Adrenal gland (tissue), 12 donors: Measurements from ENCODE around the gene KICS2. TPM values are rescaled to one million over a fixed set of nuclear protein-coding genes. Genes with fewer than 3 reads are reported as not detected.

Source experiments
- DNase-seq, 7 donors: peaks; one replicate each; pipeline ENCODE4 v3.0.0-alpha.2; 2019 to 2020
- H3K27ac ChIP-seq, 5 donors: fragments of 200-600 bp; sonication (generic) in 4 of 5; 1 replicate in 3 of 5; 2 replicates in 2 of 5; pipeline versions ENCODE4 v1.5.1 to v1.8.0; 2016 to 2020; ENCODE audit warnings: mild to moderate bottlenecking in 1 of 5
- H3K27me3 ChIP-seq: fragments of 200-600 bp; 2 replicates; pipeline ENCODE4 v1.8.0; 2021
- H3K36me3 ChIP-seq, 2 donors: fragments of 200-600 bp; replicated peaks in 1 of 2; 1 replicate in 1 of 2; 2 replicates in 1 of 2; pipeline versions ENCODE4 v1.5.1 to v1.8.0; 2018 to 2022
- H3K4me1 ChIP-seq, 2 donors: fragments of 200-600 bp; replicated peaks in 1 of 2; 1 replicate in 1 of 2; 2 replicates in 1 of 2; pipeline versions ENCODE4 v1.5.1 to v1.8.0; 2018 to 2021
- H3K4me3 ChIP-seq, 4 donors: fragments of 200-600 bp; sonication (generic) in 3 of 4; one replicate each; pipeline ENCODE4 v1.5.1; 2016 to 2018
- H3K9me3 ChIP-seq, 3 donors: fragments of 200-600 bp; sonication (generic) in 1 of 3; replicated peaks in 1 of 3; 1 replicate in 2 of 3; 2 replicates in 1 of 3; pipeline versions ENCODE4 v1.5.1 to v1.8.0; 2016 to 2021
- POLR2A ChIP-seq, 2 donors: fragments of 450-650 bp; IDR thresholded peaks; one replicate each; pipeline ENCODE4 v1.6.1; 2017; ENCODE audit warnings: antibody characterized with exemption in 2 of 2, mild to moderate bottlenecking in 2 of 2, moderate library complexity in 1 of 2
- whole genome bisulfite sequencing, 4 donors: extraction: QIAGEN DNeasy Blood & Tissue Kit in 2 of 4; methylation state at CpG; one replicate each; pipeline versions ENCODE4 v1.1.5 to v1.1.7; 2013 to 2017; 5-methylcytosine and 5-hydroxymethylcytosine counted together
- intact Hi-C, 2 donors: fragments of 100-400 bp; cut with DNase I; formaldehyde crosslinking; loops; one replicate each; pipeline versions ENCODE4 v1.14.1 to v1.15.0; 2022 to 2023
- polyA plus RNA-seq, 3 donors: library from polyadenylated mRNA; stranded (reverse); fragments of 200-250 nt in 2 of 3; fragments of 350-450 nt in 1 of 3; fragmentation: Illumina TruSeq in 1 of 3; extraction: RNeasy Lipid Tissue Mini Kit (QIAGEN cat#74804) in 1 of 3; gene quantifications; one replicate each; pipeline ENCODE4 v1.2.3, GENCODE V29; 2013 to 2014
- total RNA-seq, 9 donors: library from RNA; depleted of rRNA in 4 of 9; stranded (reverse); fragments of >200 nt in 4 of 9; fragments of 120-200 nt in 1 of 9; fragmentation: NEBNext Ultra II Directional in 1 of 9; extraction: Animal tissue kit (Norgen Biotek cat#: 25700) in 1 of 9; gene quantifications; one replicate each; pipeline versions ENCODE4 v1.1.0 to v1.2.4, GENCODE V29; 2013 to 2023
- TF ChIP-seq, protein P1 (sequence below), 6 experiments: fragments of 450-650 bp in 4 of 6; fragments of 200-600 bp in 2 of 6; sonication (generic) in 1 of 6; IDR thresholded peaks; 1 replicate in 5 of 6; 2 replicates in 1 of 6; pipeline versions ENCODE4 v1.5.1 to v1.8.0; 2016 to 2021; ENCODE audit warnings: antibody characterized with exemption in 6 of 6, mild to moderate bottlenecking in 2 of 6, moderate library complexity in 1 of 6
- donor health status: healthy with polysubstance abuse.
- donor health status: Bipolar disorder and iron deficiency.
- donor health status: DM: yes; HTN: yes; CAD: no.
- donor health status: DM: no; HTN: no; CAD: no.
- donor health status: DM: no; HTN: no; CAD: no.
- donor health status: DM: yes; HTN: yes; CAD: no.

The KICS2 gene
- total and polyA plus RNA-seq, 12 donors = 5.0 to 36.4 (median 12.0) TPM

DNA sequence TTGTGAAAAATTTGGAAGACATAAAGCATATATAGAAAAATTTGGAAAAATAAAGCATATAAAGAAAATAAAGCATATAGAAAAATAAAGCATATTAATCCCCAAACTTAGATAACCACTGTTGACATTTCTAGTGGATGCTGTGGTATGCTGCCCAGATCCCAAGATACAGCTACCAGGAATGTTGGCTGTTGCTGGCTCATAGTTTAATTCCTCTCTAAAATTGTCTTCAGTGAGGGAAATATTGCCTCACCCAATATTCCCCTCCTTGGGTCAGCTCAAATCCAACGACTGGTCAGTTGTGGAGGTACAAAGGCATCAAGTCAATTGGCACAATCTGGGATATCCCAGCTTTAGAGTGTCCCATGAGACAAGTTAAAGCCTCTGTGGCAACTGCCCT lies 10.1 kb upstream of the KICS2 start:
- Histone ChIP-seq H3K27ac (no peak overlapping the region), H3K4me1 (no peaks in the 10 kb centered on the region), H3K9me3 (no peaks in the 10 kb centered on the region), H3K27me3 (no peaks in the 10 kb centered on the region), H3K36me3 (no peaks in the 10 kb centered on the region), H3K4me3 (no peak overlapping the region)
- 50 to 75% (median 68%) methylated on average over 1 of the region's 1 CpG for WGBS, 4 donors
- DNase-seq = no peak
- intact Hi-C loops = loop anchor here in 1 of 2 donors (10.0 kb wide), 1 partner anchor 47 kb away; no protein-coding TSS in a partner anchor
- TF ChIP-seq POLR2A (IDR thresholded peaks at IDR 0.05) = no peak
- TF ChIP-seq, protein P1, sequence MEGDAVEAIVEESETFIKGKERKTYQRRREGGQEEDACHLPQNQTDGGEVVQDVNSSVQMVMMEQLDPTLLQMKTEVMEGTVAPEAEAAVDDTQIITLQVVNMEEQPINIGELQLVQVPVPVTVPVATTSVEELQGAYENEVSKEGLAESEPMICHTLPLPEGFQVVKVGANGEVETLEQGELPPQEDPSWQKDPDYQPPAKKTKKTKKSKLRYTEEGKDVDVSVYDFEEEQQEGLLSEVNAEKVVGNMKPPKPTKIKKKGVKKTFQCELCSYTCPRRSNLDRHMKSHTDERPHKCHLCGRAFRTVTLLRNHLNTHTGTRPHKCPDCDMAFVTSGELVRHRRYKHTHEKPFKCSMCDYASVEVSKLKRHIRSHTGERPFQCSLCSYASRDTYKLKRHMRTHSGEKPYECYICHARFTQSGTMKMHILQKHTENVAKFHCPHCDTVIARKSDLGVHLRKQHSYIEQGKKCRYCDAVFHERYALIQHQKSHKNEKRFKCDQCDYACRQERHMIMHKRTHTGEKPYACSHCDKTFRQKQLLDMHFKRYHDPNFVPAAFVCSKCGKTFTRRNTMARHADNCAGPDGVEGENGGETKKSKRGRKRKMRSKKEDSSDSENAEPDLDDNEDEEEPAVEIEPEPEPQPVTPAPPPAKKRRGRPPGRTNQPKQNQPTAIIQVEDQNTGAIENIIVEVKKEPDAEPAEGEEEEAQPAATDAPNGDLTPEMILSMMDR (IDR thresholded peaks at IDR 0.05) = no peak

GRCh38 chr12:64229796-64230195 lies 7.7 kb upstream of the KICS2 start:
- intact Hi-C loops = loop anchor here in 1 of 2 donors (10.0 kb wide), 1 partner anchor 45 kb away; no protein-coding TSS in a partner anchor
- no peaks in the 10 kb centered on the region for H3K9me3 ChIP-seq
- WGBS, 4 donors = 80 to 91% (median 87%) methylated on average over 5 of the region's 5 CpGs
- H3K36me3 ChIP-seq = no peaks in the 10 kb centered on the region
- TF ChIP-seq, protein P1 (IDR thresholded peaks at IDR 0.05) = no peak
- no peak for TF ChIP-seq POLR2A (IDR thresholded peaks at IDR 0.05)
- no peak overlapping the region for H3K4me3 ChIP-seq
- H3K27me3 ChIP-seq = no peaks in the 10 kb centered on the region
- DNase-seq = no peak
- no peaks in the 10 kb centered on the region for H3K4me1 ChIP-seq
- H3K27ac ChIP-seq = no peak overlapping the region

GRCh38 chr12:64229240-64229639 lies 7.1 kb upstream of the KICS2 start:
- H3K4me1 ChIP-seq = no peaks in the 10 kb centered on the region
- WGBS, 4 donors = 47 to 74% (median 60%) methylated on average over 3 to 4 of the region's 4 CpGs
- H3K27me3 ChIP-seq = no peaks in the 10 kb centered on the region
- intact Hi-C loops = no loop called here
- H3K9me3 ChIP-seq = no peaks in the 10 kb centered on the region
- H3K4me3 ChIP-seq = no peak overlapping the region
- H3K27ac ChIP-seq = no peak overlapping the region
- no peaks in the 10 kb centered on the region for H3K36me3 ChIP-seq
- DNase-seq = no peak
- TF ChIP-seq, protein P1 (IDR thresholded peaks at IDR 0.05) = no peak
- TF ChIP-seq POLR2A (IDR thresholded peaks at IDR 0.05) = no peak

DNA sequence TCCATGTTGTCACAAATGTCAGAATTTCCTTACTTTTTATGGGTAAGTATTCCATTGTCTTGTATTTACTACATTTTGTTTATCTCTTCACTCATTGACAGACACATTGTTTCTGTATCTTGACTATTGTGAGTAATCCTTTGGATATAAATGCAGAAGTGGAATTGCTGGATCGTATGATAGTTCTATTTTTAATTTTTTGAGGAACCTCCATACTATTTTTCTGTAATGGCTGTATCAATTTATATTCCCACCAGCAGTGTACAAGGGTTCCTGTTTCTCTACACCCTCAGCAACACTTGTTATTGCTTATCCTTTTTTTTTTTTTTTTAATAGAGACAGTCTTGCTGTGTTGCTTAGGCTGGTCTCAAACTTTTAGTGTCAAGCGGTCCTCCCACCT lies 3.5 kb upstream of the KICS2 start:
- 18 to 65% (median 38%) methylated on average over 2 of the region's 2 CpGs for WGBS, 4 donors
- peaks cover 0 to 9% of the 10 kb centered on the region in 2 donors for H3K4me1 ChIP-seq
- H3K9me3 ChIP-seq = no peaks in the 10 kb centered on the region
- TF ChIP-seq POLR2A (IDR thresholded peaks at IDR 0.05) = no peak
- TF ChIP-seq, protein P1 (IDR thresholded peaks at IDR 0.05) = no peak
- intact Hi-C loops = no loop called here
- DNase-seq = no peak
- H3K27me3 ChIP-seq = no peaks in the 10 kb centered on the region
- no peak overlapping the region for H3K4me3 ChIP-seq
- H3K27ac ChIP-seq = no peak overlapping the region
- H3K36me3 ChIP-seq = no peaks in the 10 kb centered on the region
